HTR-8/SVneo (cell line): ENCODE measurements around the gene OBI1.
"Not testable (repeated sequence)": the region's sequence is repeated elsewhere in the genome, so short reads cannot be mapped to it uniquely, and the experiment has no call there.

Experiments
- DNase-seq: peaks from one replicate; pipeline ENCODE4 v3.0.0; 2011; ENCODE audit warnings: low spot score, mixed read lengths; ENCODE audit not compliant: insufficient read length
- FAIRE-seq: peaks from 2 replicates; lab custom pipeline; 2011; peaks lifted over from hg19 to GRCh38; lab: Jason Lieb, UNC

Gene OBI1

GRCh38 chr13:78649997-78650716 is 8.8 kb downstream of the OBI1 start:
- DNase-seq, result no peak
- no peak for FAIRE-seq

GRCh38 chr13:78647109-78647678 is 11.8 kb downstream of the OBI1 start:
- DNase-seq, FAIRE-seq: not testable (repeated sequence)

- DNase-seq, result no peak
- FAIRE-seq, result no peak
Measured at GRCh38 chr13:78638216-78638615, 20.7 kb downstream of the OBI1 start.

GRCh38 chr13:78636495-78636894 is 22.5 kb downstream of the OBI1 start:
- DNase-seq, result no peak
- FAIRE-seq, result no peak

GRCh38 chr13:78632996-78633395 is 26.0 kb downstream of the OBI1 start:
- DNase-seq (no peak), FAIRE-seq (no peak)

- no peak for DNase-seq
- no peak for FAIRE-seq
Measured at GRCh38 chr13:78631077-78631476, 27.9 kb downstream of the OBI1 start.

- DNase-seq, result no peak
- no peak for FAIRE-seq
Measured at GRCh38 chr13:78630511-78630910, 28.4 kb downstream of the OBI1 start.

- DNase-seq (no peak), FAIRE-seq (no peak)
Measured at GRCh38 chr13:78625384-78625783, 33.6 kb downstream of the OBI1 start.

- no peak for FAIRE-seq
- DNase-seq, result no peak
Measured at GRCh38 chr13:78623132-78623531, 35.8 kb downstream of the OBI1 start.

- DNase-seq (no peak), FAIRE-seq (no peak)
Measured at GRCh38 chr13:78620936-78621470, 38.0 kb downstream of the OBI1 start.

- no peak for FAIRE-seq
- no peak for DNase-seq
Measured at GRCh38 chr13:78618411-78618810, 40.5 kb downstream of the OBI1 start.

GRCh38 chr13:78611040-78611439 is 47.9 kb downstream of the OBI1 start:
- no peak for FAIRE-seq
- no peak for DNase-seq

- FAIRE-seq (no peak), DNase-seq (no peak)
Measured at GRCh38 chr13:78610381-78610883, 48.5 kb downstream of the OBI1 start.

- FAIRE-seq (no peak), DNase-seq (no peak)
Measured at GRCh38 chr13:78609464-78610205, 49.3 kb downstream of the OBI1 start.

- DNase-seq (no peak), FAIRE-seq (no peak)
Measured at GRCh38 chr13:78608688-78609463, 50.1 kb downstream of the OBI1 start.

GRCh38 chr13:78608252-78608687 is 50.7 kb downstream of the OBI1 start:
- DNase-seq, result no peak
- no peak for FAIRE-seq

- no peak for DNase-seq
- no peak for FAIRE-seq
Measured at GRCh38 chr13:78607409-78608251, 51.3 kb downstream of the OBI1 start.

GRCh38 chr13:78606471-78607408 is 52.2 kb downstream of the OBI1 start:
- FAIRE-seq, result no peak

More at GRCh38 chr13:78606471-78607408, 52.2 kb downstream of the OBI1 start:
- no peak for DNase-seq
